Non-pigmented ciliary epithelial cell (primary cell): Measurements from ENCODE around the gene NABP1.

Source experiments
- DNase-seq: peaks from one replicate; pipeline ENCODE4 v3.0.0-alpha.2; 2010; ENCODE audit warnings: low read depth

NABP1 gene

GRCh38 chr2:191680639-191681038, 2.7 kb downstream of the NABP1 start:
- DNase-seq, result no peak

GRCh38 chr2:191682126-191682525, 4.2 kb downstream of the NABP1 start:
- no peak for DNase-seq

- DNase-seq, result no peak
Observed at GRCh38 chr2:191686066-191686465, 8.1 kb downstream of the NABP1 start.

DNA sequence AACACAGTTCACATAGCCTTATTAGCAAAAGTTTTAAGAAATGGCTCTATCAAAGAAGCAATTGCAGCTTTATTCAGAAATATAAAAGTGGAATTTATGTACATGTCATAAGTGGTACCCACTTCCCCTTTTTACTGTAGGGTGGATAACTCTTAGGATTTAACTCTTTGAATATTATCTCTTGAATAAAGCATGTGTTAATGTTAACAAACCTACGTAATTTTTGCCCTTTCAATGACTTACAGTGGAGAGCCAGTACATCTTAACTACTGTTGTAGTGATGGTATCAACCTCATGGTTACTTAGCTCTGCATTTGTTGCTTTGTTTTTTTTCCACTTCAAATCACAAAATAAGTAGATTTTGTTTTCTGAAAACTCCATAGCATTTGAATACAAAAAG, 8.8 kb downstream of the NABP1 start:
- no peak for DNase-seq

DNA sequence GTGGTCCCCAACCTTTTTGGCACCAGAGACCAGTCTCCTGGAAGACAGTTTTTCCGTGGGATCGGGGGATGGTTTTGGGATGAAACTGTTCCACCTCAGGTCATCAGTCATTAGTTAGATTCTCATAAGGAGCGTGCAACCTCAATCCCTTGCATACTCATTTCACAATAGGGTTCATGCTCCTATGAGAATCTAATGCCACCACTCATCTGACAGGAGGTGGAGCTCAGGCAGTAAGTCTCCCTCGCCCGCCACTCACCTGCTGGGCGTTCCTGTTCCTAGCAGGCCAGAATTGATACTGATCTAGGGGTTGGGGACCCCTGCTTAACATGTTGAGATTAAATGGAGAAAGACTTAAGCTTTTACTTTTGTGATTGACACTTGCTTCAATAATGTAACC, 9.9 kb downstream of the NABP1 start:
- no peak for DNase-seq

GRCh38 chr2:191688934-191689695, 11.2 kb downstream of the NABP1 start:
- DNase-seq, result peak; percentile 77

- no peak for DNase-seq
Observed at GRCh38 chr2:191690327-191690726, 12.4 kb downstream of the NABP1 start.

DNA sequence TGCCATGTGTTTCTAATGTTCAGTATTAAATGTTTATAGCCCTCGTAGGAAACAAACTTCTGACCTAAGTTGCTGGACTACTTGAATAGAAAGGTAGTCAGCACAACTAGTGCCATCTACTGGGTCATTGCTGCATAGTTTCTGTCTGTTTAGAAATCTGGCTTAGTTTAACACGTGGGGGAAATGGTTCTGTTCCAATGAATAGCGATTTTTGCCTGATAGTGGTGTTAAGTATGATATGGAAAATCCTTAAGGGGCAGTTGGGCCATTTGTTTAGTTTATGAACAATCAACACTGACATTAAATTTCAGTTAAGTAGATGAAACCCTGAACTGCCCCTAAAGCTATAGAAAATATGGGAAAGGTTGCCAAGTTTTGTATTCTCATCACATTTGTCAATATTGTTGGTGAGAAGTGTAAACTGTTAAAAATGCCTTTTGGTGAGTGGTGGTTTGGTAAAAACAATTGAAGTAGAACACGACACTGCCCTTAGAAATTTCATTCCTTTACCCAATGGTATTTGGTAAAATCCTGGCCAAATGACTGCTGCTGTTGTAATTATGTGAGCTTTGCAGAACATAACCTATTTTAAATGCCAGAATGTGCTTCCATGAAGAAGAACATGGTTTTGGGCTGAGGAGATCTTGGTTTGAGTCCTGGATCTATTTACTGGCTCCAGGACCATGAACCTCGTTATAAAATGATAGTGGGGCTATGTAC, 13.2 kb downstream of the NABP1 start:
- DNase-seq, result no peak

GRCh38 chr2:191691898-191692297, 14.0 kb downstream of the NABP1 start:
- no peak for DNase-seq

DNA sequence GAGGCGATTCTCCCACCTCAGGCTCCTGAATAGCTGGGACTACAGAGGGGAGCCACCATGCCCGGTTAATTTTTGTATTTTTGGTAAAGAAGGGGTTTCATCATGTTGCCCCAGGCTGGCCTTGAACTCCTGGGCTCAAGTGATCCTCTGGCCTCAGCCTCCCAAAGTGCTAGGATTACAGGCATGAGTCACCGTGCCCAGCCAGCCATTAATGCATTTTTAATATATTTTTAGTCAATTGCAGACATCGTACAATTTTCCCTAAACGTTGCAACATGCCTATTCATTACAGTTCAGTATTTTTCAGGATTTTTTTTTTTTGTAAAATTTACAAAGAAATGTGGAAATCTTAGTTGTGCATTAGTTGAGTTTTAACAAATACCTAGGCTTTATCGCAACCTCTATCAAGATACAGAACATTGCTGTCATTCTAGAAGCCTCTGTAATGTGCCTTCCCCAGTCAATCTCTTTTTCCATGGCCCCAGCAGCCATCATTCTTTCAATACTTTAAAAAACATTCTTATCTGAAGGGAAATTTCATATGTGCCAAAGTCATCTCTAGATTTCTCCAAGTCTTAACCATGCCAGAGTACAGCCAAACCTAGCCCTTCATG, 14.7 kb downstream of the NABP1 start:
- DNase-seq, result no peak

- no peak for DNase-seq
Observed at GRCh38 chr2:191693166-191693565, 15.2 kb downstream of the NABP1 start.

GRCh38 chr2:191693778-191694177, 15.8 kb downstream of the NABP1 start:
- DNase-seq, result no peak

DNA sequence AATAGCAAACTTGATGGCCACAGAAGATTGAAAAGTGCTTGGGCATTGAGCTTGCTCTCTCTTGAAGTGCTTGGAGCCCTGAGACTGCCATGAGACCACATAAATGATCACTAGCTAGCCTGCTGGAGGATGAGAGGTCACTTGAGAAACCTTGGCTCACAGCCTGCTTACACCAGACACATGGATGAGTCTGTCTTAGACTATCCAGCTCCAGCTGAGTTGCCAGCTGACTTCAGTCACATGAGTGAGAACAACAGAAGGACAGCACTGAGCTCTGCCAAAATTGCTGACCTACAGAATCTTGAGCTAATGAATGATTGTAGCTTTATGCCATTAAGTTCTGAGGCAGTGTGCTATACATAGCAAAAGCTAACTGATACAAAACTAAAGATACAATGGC, 18.1 kb downstream of the NABP1 start:
- peak; percentile 74 for DNase-seq

DNA sequence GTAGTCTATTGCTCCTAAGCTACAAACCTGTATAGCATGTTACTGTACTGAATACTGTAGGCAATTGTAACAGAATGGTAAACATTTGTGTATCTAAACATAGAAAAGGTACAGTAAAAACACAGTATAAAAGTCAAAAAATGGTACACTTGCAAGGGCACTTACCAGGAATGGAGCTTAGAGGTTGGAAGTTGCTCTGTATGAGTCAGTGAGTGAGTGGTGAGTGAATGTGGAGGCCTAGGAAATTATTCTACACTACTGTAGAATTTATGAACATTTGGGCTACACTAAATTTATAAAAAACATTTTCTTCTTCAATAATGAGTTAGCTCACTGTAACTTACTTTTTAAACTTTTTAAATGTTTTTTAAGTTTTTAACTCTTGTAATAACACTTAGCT, 19.0 kb downstream of the NABP1 start:
- no peak for DNase-seq

DNA sequence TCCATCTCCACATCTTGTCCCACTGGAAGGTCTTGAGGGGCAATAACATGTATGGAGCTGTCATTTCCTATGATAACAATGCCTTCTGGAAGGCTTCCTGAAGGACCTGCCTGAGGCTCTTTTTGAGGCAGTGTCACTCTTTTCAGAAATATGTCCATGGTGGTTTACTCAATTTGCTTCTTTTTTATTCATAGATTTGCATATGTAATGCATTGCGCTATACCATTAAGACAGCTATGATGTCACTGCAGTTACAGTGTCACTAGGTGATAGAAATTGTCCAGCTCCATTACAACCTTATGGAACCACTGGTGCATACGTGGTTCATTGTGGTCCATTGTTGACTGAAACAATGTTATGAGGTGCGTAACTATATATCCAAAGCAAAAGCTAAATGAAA, 19.9 kb downstream of the NABP1 start:
- DNase-seq, result no peak

DNA sequence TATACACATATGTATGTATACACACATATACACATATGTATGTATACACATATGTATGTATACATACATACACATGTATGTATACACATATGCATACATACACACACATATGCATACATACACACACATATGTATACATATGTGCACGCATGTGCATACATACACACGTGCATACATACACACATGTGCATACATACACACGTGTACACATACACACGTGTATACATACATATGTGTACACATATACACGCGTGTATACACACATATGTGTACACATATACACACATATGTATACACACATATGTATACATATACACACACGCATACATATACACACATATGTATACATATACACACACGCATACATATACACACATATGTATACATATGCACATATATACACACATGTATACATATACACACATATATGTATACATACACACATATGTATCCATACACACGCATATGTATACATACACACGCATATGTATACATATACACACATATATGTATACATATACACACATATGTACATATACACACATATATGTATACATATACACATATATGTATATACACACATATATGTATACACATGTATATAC, 21.5 kb downstream of the NABP1 start:
- DNase-seq, result no peak

GRCh38 chr2:191701029-191701428, 23.1 kb downstream of the NABP1 start:
- DNase-seq, result no peak

GRCh38 chr2:191701696-191702095, 23.8 kb downstream of the NABP1 start:
- DNase-seq, result no peak

GRCh38 chr2:191703079-191703725, 25.3 kb downstream of the NABP1 start:
- DNase-seq, result no peak

DNA sequence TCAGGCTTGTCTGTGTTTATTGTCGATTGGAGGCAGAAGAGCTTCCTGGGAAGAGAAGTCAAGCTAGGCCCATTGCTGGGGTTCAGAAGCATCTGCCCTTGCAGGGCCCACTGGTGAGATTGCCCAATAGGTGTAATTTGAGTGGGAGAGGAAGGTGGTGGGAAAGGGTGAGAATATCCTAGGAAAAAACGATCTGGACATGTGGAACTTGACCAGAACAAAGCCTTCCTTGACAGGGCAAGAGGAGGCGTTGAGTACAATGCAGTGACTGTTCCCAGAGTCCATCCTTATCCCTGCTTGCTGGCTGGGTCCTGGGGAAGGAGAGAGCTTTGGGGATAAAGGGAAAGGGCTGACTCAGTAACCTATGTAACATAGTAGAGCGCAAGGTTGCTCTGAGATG, 27.1 kb downstream of the NABP1 start:
- no peak for DNase-seq

DNA sequence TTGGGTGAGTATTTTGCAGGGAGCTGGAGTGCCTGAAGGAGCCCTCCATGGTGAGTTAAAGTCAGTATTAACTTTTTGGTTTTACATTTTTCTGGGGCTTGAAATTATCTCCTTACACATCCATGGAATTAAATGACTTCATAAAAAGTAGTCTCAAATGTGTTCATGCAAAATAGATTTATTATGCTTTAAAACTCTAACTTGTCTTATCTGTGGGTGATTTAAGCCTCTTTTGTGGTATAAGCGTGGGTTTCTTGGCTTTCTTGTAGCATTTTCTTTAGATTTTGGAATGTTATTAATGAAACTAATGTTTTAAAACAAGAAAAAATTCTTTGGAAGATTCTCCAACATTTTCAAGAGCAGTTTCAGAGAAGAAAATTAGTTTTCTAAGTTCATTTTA, 27.8 kb downstream of the NABP1 start:
- no peak for DNase-seq

DNA sequence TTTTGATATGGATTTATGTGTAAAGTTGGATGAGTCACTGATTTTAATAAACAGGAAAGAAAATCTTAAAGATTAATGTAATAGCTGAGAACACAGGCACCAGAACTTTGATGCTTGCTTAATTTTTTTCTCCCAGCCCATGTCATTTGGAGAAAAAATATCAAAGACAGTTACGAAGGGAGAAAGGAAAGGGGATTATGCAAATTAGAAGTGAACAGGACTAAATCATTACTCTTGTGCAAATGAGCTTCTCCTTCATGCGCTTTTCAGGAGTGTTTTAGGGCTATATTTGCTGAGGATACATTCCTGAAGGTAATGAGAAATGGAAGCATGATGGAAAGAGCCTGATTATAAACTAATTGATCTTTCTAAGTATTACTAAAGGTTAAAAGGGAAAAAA, 28.9 kb downstream of the NABP1 start:
- no peak for DNase-seq
